ENCODE measurements around the gene TNFRSF1A.

TNFRSF1A gene

GRCh38 chr12:6340745-6341416, 995 bp downstream of the TNFRSF1A start:
- DNase-seq (ENCODE audit: low read depth in 2 of 2): peak; percentile 12 to 29
- TF ChIP-seq CTCF (IDR thresholded peaks at IDR 0.05; ENCODE audit: low read depth, low read length): no peak
- H3K4me3 ChIP-seq (replicated peaks in 1 of 2; ENCODE audit: low read depth in 2 of 2, low read length in 2 of 2): peak overlapping the region; percentile 99 to 100

GRCh38 chr12:6340032-6340638, 1.7 kb downstream of the TNFRSF1A start:
- peak; percentile 67 to 79 for DNase-seq (ENCODE audit: low read depth in 2 of 2)
- TF ChIP-seq CTCF (IDR thresholded peaks at IDR 0.05; ENCODE audit: low read depth, low read length): no peak
- H3K4me3 ChIP-seq (replicated peaks in 1 of 2; ENCODE audit: low read depth in 2 of 2, low read length in 2 of 2): peak overlapping the region; percentile 99 to 100

GRCh38 chr12:6338955-6339354, 2.9 kb downstream of the TNFRSF1A start:
- no peak for TF ChIP-seq CTCF (IDR thresholded peaks at IDR 0.05; ENCODE audit: low read depth, low read length)
- peak overlapping the region; percentile 99 to 100 for H3K4me3 ChIP-seq (replicated peaks in 1 of 2; ENCODE audit: low read depth in 2 of 2, low read length in 2 of 2)
- peak in 1 of 2 donors; percentile 24 for DNase-seq (ENCODE audit: low read depth in 2 of 2)

- peak overlapping the region; percentile 99 to 100 for H3K4me3 ChIP-seq (replicated peaks in 1 of 2; ENCODE audit: low read depth in 2 of 2, low read length in 2 of 2)
- DNase-seq (ENCODE audit: low read depth in 2 of 2): peak in 1 of 2 donors; percentile 26
Measured at GRCh38 chr12:6338536-6338935, 3.3 kb downstream of the TNFRSF1A start.

- DNase-seq (ENCODE audit: low read depth in 2 of 2): peak; percentile 56 to 79
- peak overlapping the region; percentile 99 to 100 for H3K4me3 ChIP-seq (replicated peaks in 1 of 2; ENCODE audit: low read depth in 2 of 2, low read length in 2 of 2)
- TF ChIP-seq CTCF (IDR thresholded peaks at IDR 0.05; ENCODE audit: low read depth, low read length): no peak
Measured at GRCh38 chr12:6337958-6338433, 3.9 kb downstream of the TNFRSF1A start.

- no peak for TF ChIP-seq CTCF (IDR thresholded peaks at IDR 0.05; ENCODE audit: low read depth, low read length)
- DNase-seq (ENCODE audit: low read depth in 2 of 2): peak; percentile 15 to 43
Measured at GRCh38 chr12:6336889-6337853, 4.7 kb downstream of the TNFRSF1A start.

More at GRCh38 chr12:6336889-6337853, 4.7 kb downstream of the TNFRSF1A start:
- peak overlapping the region; percentile 99 to 100 for H3K4me3 ChIP-seq (replicated peaks in 1 of 2; ENCODE audit: low read depth in 2 of 2, low read length in 2 of 2)

Measured in cardiac fibroblast (primary cell).